NCI-H345 treated with DMSO at 0.1 percent for 48 hours (cell line): ENCODE data around the gene CHST15.
"Not testable (repeated sequence)": the region's sequence is repeated elsewhere in the genome, so short reads cannot be mapped to it uniquely, and the experiment has no call there.

ENCODE experiments used
- DNase-seq: peaks from one replicate; lab custom pipeline; 2025; ENCODE audit not compliant: unreplicated experiment; lab: John Stamatoyannopoulos, UW

Gene CHST15

GRCh38 chr10:124047427-124048152, 45.8 kb downstream of the CHST15 start:
- DNase-seq, result no peak

GRCh38 chr10:124045801-124046355, 47.5 kb downstream of the CHST15 start:
- DNase-seq, result no peak

GRCh38 chr10:124045276-124045675, 48.1 kb downstream of the CHST15 start:
- DNase-seq, result no peak

DNA sequence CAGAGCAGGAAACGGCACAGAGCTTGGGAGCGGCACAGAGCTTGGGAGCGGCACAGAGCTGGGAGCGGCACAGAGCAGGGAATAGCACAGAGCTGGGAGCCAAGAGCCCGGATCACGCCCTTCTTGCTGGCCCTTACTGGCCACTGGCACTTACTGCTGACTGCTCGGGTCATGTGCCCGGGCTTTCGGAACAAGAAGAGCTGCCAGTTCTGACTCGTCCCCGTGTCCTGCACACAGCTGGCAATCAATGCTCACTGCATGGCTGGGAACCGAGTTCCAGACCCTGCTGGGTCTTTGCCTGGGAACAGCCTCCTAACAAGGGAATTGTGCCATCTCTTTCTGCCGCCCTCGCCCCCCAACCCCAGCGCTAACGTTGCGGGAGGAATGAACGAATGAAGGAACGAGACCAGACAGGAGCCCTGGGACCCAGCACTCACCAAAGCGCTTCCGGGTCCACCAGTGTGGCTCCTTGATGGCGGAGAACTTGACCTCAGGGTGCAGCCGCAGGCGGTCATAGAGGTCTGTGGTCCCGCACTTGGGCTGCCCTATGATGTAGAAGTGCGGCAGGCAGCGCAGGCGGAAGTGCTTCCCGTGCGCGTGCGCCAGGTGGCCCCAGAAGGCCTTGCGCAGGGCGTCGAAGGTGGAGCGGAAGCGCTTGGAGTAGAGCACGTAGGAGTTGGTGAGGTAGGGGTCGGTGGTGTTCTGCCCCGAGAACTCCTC, 49.1 kb downstream of the CHST15 start:
- DNase-seq, result no peak

GRCh38 chr10:124043310-124044142, 49.9 kb downstream of the CHST15 start:
- no peak for DNase-seq

DNA sequence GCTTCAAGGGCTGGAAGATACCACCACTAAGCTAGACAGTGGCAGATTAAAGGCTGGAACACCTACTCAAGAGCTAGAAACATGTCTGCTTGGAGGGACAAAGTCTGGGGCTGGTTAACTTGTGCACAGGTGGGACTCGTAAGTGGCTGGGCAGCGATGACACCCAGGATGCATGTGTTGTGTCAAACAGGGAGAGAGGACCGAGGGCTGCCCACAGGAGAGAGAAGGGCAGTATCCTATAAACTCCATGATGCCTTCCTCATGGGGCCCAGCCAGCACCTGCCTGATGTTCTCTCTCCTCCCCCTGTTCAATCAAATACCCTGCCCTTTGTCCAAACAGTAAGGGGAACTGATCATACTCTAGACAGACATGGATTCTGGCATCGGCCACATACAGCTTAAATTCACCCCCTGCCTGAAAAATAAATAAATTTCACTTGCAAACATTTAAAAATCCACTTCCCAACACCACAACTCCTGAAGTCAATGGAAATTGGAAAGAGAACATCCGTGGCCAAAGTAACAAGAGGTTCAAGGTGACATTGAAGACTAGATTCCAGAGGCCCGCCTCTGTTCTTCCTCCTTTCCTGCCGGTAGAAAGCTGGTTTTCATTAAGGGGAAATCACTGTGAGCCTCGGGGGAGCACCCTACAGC, 50.6 kb downstream of the CHST15 start:
- DNase-seq, result no peak

- no peak for DNase-seq
Observed at GRCh38 chr10:124041675-124042445, 51.5 kb downstream of the CHST15 start.

- DNase-seq, result no peak
Observed at GRCh38 chr10:124040451-124041188, 52.8 kb downstream of the CHST15 start.

DNA sequence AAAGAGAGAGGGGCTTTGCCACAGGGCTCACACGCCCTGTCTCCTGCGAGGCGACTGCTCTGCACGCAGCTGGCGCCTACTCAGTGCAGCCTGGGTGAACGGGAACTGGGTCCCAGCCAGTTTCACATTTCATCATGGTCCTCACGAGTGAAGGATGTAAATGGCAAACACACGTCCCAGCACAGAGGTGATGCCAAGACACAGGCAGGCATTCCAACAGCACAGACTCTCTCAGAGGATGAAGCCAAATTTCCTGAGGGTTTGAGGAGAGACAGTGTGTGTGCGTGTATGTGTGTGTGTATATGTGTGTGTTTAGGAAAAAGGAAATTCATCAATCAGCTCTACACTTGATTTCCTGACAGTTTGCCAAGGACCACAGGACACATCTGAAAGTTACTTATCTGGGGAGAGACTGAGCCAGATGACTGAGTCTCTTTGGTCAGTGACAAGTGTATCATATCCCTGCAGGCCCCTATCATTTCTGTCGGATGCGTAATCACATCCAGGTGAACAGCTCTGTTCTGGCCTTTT, 53.9 kb downstream of the CHST15 start:
- DNase-seq, result no peak

DNA sequence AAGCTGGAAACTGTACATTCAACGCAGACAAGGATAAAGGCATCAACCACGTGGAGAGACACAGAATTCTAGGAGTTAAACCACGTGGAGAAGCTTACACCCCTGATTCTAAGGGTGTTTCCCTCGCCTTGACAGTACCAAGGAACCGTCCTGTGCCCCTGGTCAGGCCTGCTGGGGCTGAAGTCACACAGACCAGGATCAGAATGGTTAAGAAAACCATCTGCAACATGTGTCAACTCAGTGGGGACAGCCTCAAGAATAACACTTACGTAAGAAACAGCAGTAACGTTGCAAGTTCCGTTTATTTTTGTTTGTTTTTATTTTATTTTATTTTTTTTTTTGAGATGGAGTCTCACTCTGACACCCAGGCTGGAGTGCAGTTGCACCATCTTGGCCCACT, 55.6 kb downstream of the CHST15 start:
- DNase-seq, result no peak

DNA sequence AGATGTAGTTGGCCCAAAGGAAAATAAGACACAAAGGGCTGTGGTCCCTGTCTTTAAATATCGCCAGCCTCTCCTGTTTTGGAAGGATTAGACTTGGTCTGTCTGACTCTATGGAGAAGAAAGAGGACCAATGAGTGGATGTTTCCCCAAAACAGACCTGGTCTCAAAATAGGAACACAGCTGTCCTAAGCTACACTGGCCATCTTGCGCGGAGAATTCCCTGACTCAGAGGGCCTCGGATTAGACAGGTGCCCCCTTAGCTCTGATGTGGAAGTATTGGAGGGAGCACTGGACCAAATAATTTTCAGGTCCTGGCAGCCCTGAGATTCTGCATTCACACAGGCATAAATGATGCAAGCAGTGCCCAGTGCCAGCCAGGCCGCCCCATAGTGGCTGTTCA, 56.1 kb downstream of the CHST15 start:
- no peak for DNase-seq

GRCh38 chr10:124036746-124037145, 56.7 kb downstream of the CHST15 start:
- no peak for DNase-seq

- DNase-seq, result no peak
Observed at GRCh38 chr10:124035928-124036558, 57.4 kb downstream of the CHST15 start.

GRCh38 chr10:124035306-124035927, 58.0 kb downstream of the CHST15 start:
- no peak for DNase-seq

DNA sequence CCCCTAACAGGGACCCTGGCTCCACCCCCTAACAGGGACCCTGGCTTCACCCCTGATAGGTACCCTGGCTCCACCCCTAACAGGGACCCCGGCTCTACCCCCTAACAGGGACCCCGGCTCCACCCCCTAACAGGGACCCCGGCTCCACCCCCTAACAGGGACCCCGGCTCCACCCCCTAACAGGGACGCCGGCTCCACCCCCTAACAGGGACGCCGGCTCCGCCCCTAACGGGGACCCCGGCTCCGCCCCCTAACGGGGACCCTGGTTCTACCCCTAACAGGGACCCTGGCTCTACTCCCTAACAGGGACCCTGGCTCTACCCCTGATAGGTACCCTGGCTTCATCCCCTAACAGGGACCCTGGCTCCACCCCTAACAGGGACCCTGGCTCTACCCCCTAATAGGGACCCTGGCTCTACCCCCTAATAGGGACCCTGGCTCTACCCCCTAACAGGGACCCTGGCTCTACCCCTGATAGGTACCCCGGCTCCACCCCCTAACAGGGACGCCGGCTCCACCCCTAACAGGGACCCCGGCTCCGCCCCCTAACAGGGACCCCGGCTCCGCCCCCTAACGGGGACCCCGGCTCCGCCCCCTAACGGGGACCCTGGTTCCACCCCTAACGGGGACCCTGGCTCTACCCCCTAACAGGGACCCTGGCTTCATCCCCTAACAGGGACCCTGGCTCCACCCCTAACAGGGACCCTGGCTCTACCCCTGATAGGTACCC, 58.7 kb downstream of the CHST15 start:
- DNase-seq, result not testable (repeated sequence)

DNA sequence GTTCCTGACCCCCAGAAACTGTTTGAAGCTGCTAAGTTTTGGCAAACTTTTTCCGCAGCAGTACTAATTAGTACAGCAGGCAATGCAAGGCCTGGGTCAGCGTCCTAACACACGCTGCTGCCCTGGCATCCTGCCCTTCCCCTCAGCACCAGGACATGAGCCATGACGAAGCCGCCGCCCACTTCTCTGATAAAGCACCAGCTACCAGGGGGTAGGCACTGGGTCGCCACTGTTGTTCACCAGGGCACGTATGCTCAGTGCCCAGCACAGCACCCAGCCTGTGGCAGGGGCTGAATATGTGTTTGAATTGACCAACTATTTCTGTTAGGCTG, 59.5 kb downstream of the CHST15 start:
- no peak for DNase-seq

- DNase-seq, result no peak
Observed at GRCh38 chr10:124032971-124033886, 60.2 kb downstream of the CHST15 start.
